ENCODE results near the gene CACNA2D4. TPM values are rescaled to one million over a fixed set of nuclear protein-coding genes. Genes with fewer than 3 reads are reported as not detected.

Gene CACNA2D4
- total RNA-seq, 4 donors from 2014 or later = 1.4 to 3.3 (median 3.0) TPM

DNA sequence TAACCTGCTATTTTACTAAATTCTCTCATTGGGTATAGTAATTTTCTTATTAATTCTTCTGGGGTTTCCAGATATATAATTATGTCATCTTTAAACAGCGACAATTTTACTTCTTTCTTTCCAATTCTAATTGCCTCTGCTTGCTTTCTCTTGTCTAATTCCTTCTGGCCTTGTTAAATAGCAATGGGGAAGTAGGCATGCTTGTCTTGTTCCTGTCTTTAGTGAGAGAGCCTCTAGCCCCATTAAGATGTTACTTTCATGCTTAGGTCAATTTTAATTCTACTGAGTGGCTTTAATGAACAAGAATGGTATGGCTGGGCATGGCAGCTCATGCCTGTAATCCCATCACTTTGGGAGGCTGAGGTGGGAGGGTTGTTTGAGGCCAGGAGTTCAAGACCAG is 66.4 kb downstream of the CACNA2D4 start:
- Histone ChIP-seq H3K36me3 (no peaks in the 10 kb centered on the region), H3K4me3 (no peak overlapping the region), H3K4me1 (no peaks in the 10 kb centered on the region), H3K27ac (no peak overlapping the region), H3K27me3 (no peaks in the 10 kb centered on the region), H3K9me3 (peaks cover 0 to 24% (median 0%) of the 10 kb centered on the region in 3 donors)
- TF ChIP-seq EP300 (IDR thresholded peaks at IDR 0.05) (no peak), POLR2AphosphoS5 (IDR thresholded peaks at IDR 0.05) (no peak), POLR2A (IDR thresholded peaks at IDR 0.05) (no peak)
- TF ChIP-seq, protein P1, sequence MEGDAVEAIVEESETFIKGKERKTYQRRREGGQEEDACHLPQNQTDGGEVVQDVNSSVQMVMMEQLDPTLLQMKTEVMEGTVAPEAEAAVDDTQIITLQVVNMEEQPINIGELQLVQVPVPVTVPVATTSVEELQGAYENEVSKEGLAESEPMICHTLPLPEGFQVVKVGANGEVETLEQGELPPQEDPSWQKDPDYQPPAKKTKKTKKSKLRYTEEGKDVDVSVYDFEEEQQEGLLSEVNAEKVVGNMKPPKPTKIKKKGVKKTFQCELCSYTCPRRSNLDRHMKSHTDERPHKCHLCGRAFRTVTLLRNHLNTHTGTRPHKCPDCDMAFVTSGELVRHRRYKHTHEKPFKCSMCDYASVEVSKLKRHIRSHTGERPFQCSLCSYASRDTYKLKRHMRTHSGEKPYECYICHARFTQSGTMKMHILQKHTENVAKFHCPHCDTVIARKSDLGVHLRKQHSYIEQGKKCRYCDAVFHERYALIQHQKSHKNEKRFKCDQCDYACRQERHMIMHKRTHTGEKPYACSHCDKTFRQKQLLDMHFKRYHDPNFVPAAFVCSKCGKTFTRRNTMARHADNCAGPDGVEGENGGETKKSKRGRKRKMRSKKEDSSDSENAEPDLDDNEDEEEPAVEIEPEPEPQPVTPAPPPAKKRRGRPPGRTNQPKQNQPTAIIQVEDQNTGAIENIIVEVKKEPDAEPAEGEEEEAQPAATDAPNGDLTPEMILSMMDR (IDR thresholded peaks at IDR 0.05) = no peak
- 71 to 100% methylated on average over 1 of the region's 1 CpG for WGBS, 2 donors (ENCODE audit: low coverage in 1 of 2)
- ATAC-seq = no peak

DNA sequence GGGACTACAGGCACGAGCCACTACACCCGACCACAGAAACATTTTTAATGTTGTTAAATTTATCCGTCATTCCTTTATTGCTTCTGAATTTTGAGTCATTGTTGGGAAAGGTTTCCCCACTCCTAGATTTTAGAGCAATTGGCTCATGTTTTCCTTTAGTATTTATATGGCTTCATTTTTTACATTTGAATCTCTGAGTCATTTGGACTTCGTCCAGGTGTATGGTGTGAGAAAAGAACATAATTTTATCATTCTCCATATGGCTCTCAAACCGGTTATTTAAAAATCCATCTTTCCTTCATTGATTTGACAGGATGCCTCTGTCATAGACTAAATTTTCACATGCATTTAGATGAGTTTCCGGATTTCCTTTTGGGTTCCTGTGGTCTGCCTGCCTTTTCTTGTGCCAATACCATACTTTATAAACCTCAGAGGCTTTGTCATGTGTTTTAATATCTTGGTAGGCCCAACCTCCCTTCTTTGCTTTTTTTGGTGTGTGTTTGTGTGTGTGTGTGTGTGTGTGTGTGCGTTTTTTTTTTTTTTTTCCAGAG is 67.2 kb downstream of the CACNA2D4 start:
- Histone ChIP-seq H3K9me3 (peaks cover 0 to 16% (median 0%) of the 10 kb centered on the region in 3 donors), H3K27ac (no peak overlapping the region), H3K27me3 (no peaks in the 10 kb centered on the region), H3K4me1 (no peaks in the 10 kb centered on the region), H3K4me3 (no peak overlapping the region), H3K36me3 (no peaks in the 10 kb centered on the region)
- no peak for ATAC-seq
- TF ChIP-seq, protein P1 (IDR thresholded peaks at IDR 0.05) = no peak
- TF ChIP-seq POLR2A (IDR thresholded peaks at IDR 0.05) = no peak
- TF ChIP-seq POLR2AphosphoS5 (IDR thresholded peaks at IDR 0.05) = no peak
- TF ChIP-seq EP300 (IDR thresholded peaks at IDR 0.05) = no peak
- WGBS, 2 donors (ENCODE audit: low coverage in 1 of 2) = 54 to 63% methylated on average over 6 to 7 of the region's 7 CpGs

DNA sequence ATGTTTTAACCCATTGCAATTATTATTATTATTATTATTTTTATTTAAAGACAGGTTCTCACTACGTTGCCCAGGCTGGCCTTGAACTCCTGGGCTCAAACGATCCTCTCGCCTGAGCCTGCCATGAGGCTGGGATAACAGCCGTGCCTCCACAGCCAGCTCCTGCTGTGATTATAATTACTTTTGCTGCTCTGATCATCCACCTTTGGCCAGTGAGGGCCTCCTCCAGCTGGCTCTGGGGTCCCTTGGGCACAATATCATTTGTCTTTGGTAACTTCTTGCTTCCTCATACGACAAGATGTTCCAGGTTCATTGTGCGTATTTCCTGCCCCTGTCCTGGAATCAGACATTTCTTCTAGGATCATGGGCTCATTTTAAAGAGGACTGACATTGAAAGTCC is 69.7 kb downstream of the CACNA2D4 start:
- Histone ChIP-seq H3K27ac (no peak overlapping the region), H3K4me3 (no peak overlapping the region), H3K36me3 (no peaks in the 10 kb centered on the region), H3K9me3 (no peaks in the 10 kb centered on the region), H3K4me1 (no peaks in the 10 kb centered on the region), H3K27me3 (peaks cover 13% of the 10 kb centered on the region)
- TF ChIP-seq POLR2A (IDR thresholded peaks at IDR 0.05) = no peak
- TF ChIP-seq EP300 (IDR thresholded peaks at IDR 0.05) = no peak
- no peak for TF ChIP-seq POLR2AphosphoS5 (IDR thresholded peaks at IDR 0.05)
- TF ChIP-seq, protein P1 (IDR thresholded peaks at IDR 0.05) = no peak
- 37 to 81% methylated on average over 2 to 6 of the region's 6 CpGs for WGBS, 2 donors (ENCODE audit: low coverage in 1 of 2)
- no peak for ATAC-seq

DNA sequence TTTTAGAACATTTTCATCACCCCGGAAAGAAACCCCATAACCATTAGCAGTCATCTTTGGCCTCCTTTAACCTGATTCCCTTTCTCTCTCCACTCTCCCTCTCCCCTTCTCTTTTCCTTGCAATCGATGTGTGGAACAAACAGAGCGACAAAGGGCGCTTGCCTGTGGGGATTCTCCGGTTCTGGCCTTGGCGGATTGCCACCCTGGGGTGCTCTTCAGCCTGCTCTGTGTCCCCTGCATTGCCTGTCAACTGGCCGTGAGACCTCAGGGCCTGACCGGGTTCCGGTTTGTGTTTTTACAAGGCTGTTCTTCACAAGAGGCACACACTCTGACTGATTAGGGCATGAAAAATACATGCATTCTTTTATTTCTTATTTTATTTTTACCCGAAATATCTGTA is 70.3 kb downstream of the CACNA2D4 start:
- Histone ChIP-seq H3K9me3 (no peaks in the 10 kb centered on the region), H3K36me3 (no peaks in the 10 kb centered on the region), H3K27ac (no peak overlapping the region), H3K4me3 (no peak overlapping the region), H3K4me1 (no peaks in the 10 kb centered on the region), H3K27me3 (peaks cover 18% of the 10 kb centered on the region)
- ATAC-seq = no peak
- WGBS, 2 donors (ENCODE audit: low coverage in 1 of 2) = 65 to 83% methylated on average over 7 to 8 of the region's 10 CpGs
- no peak for TF ChIP-seq EP300 (IDR thresholded peaks at IDR 0.05)
- TF ChIP-seq POLR2AphosphoS5 (IDR thresholded peaks at IDR 0.05) = no peak
- TF ChIP-seq, protein P1 (IDR thresholded peaks at IDR 0.05) = no peak
- no peak for TF ChIP-seq POLR2A (IDR thresholded peaks at IDR 0.05)

DNA sequence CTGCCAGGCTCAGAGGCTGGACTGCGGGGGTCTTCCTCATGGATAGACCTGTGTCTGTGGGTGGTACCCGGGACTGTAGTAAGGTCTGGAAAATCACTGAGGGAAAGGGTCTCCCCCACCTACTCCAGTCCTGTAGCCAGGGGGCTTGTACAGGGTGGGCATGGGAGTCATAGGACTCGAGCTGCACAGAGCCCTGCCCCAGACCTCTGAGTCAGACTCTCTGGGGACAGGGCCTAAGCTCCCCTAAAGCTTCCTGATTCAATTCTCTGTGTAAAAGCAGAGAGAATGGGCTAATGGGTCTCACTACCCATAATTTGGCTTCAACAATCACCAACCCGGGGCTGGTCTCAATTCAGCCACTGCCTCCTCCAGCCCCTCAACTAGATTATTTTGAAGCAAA is 71.0 kb downstream of the CACNA2D4 start:
- H3K36me3 ChIP-seq = no peaks in the 10 kb centered on the region
- no peak for TF ChIP-seq EP300 (IDR thresholded peaks at IDR 0.05)
- TF ChIP-seq, protein P1 (IDR thresholded peaks at IDR 0.05) = no peak
- TF ChIP-seq POLR2A (IDR thresholded peaks at IDR 0.05) = no peak
- no peak for TF ChIP-seq POLR2AphosphoS5 (IDR thresholded peaks at IDR 0.05)

More for the DNA sequence above, 71.0 kb downstream of the CACNA2D4 start:
- Histone ChIP-seq H3K9me3 (no peaks in the 10 kb centered on the region), H3K4me1 (no peaks in the 10 kb centered on the region), H3K27ac (no peak overlapping the region), H3K4me3 (no peak overlapping the region), H3K27me3 (peaks cover 25% of the 10 kb centered on the region)
- 65% methylated on average over 3 of the region's 4 CpGs; no CpG with 5 or more reads in 1 of the 2 donors for WGBS, 2 donors (ENCODE audit: low coverage in 1 of 2)
- ATAC-seq = no peak

Data from gastroesophageal sphincter (tissue), 4 donors.